HFFc6 (cell line): ENCODE data around the gene SMC1B. TPM values are rescaled to one million over a fixed set of nuclear protein-coding genes. Genes with fewer than 3 reads are reported as not detected.
"Not testable (repeated sequence)": the region's sequence is repeated elsewhere in the genome, so short reads cannot be mapped to it uniquely, and the experiment has no call there.

ENCODE experiments used
- DNase-seq: peaks from one replicate; pipeline ENCODE4 v3.0.0-alpha.2; 2018
- H3K27ac Mint-ChIP-seq: 2 replicates; pipeline ENCODE4 v1.8.0; 2020; ENCODE audit warnings: mild to moderate bottlenecking, mixed read lengths
- H3K27me3 Mint-ChIP-seq: 2 replicates; pipeline ENCODE4 v1.8.0; 2021; ENCODE audit warnings: mild to moderate bottlenecking, moderate library complexity, mixed read lengths; ENCODE audit not compliant: insufficient read depth
- H3K36me3 Mint-ChIP-seq: 2 replicates; pipeline ENCODE4 v1.8.0; 2021; ENCODE audit warnings: low read depth, mixed read lengths
- H3K4me1 Mint-ChIP-seq: 2 replicates; pipeline ENCODE4 v1.8.0; 2020; ENCODE audit warnings: low read depth, mixed read lengths
- H3K4me3 Mint-ChIP-seq: 2 replicates; pipeline ENCODE4 v1.8.0; 2020; ENCODE audit warnings: mild to moderate bottlenecking, moderate library complexity, mixed read lengths
- H3K9me3 Mint-ChIP-seq: 2 replicates; pipeline ENCODE4 v1.8.0; 2020; ENCODE audit warnings: mild to moderate bottlenecking, mixed read lengths
- CTCF ChIP-seq: fragments of 200-600 bp; sonication (generic); IDR thresholded peaks from 2 replicates; pipeline ENCODE4 v1.5.0; 2021; ENCODE audit warnings: antibody characterized with exemption, mild to moderate bottlenecking
- total RNA-seq, 6 experiments: library from RNA; stranded (reverse); fragmentation: NEBNext Ultra II Directional; extraction: Animal tissue kit (Norgen Biotek cat#: 25700); gene quantifications; 2 replicates in 1 of 6; 3 replicates in 5 of 6; pipeline ENCODE4 v1.2.3, GENCODE V29; 2021

The SMC1B gene
- total RNA-seq, 6 experiments from 2014 or later, result 0.06 TPM; not detected in 5

- TF ChIP-seq CTCF, result no peak
- Mint-ChIP-seq H3K27ac (no peak overlapping the region), H3K4me1 (peaks cover 61% of the 10 kb centered on the region), H3K9me3 (no peaks in the 10 kb centered on the region), H3K4me3 (no peak overlapping the region), H3K36me3 (peaks cover 4% of the 10 kb centered on the region; the same call in 1 of the 2 replicates), H3K27me3 (peaks cover 2% of the 10 kb centered on the region)
- DNase-seq, result no peak
Observed at GRCh38 chr22:45448431-45448830, 35.0 kb upstream of the SMC1B start.

- not testable (repeated sequence) for H3K27me3 Mint-ChIP-seq, H3K36me3 Mint-ChIP-seq, H3K4me3 Mint-ChIP-seq, DNase-seq, H3K9me3 Mint-ChIP-seq, H3K27ac Mint-ChIP-seq
- peaks cover 55% of the 10 kb centered on the region for H3K4me1 Mint-ChIP-seq
Observed at GRCh38 chr22:45447596-45447995, 34.2 kb upstream of the SMC1B start.

GRCh38 chr22:45446216-45446615 is 32.8 kb upstream of the SMC1B start:
- H3K36me3 Mint-ChIP-seq, result peaks cover 4% of the 10 kb centered on the region; the same call in 1 of the 2 replicates
- peaks cover 55% of the 10 kb centered on the region for H3K4me1 Mint-ChIP-seq
- H3K27ac Mint-ChIP-seq, result no peak overlapping the region
- no peaks in the 10 kb centered on the region for H3K9me3 Mint-ChIP-seq
- H3K4me3 Mint-ChIP-seq, result no peak overlapping the region
- no peak for TF ChIP-seq CTCF
- peak; percentile 47 for DNase-seq
- peaks cover 5% of the 10 kb centered on the region for H3K27me3 Mint-ChIP-seq

GRCh38 chr22:45445031-45445710 is 31.8 kb upstream of the SMC1B start:
- H3K27me3 Mint-ChIP-seq, result peaks cover 7% of the 10 kb centered on the region
- H3K27ac Mint-ChIP-seq, result no peak overlapping the region
- H3K4me1 Mint-ChIP-seq, result peaks cover 52% of the 10 kb centered on the region
- H3K9me3 Mint-ChIP-seq, result no peaks in the 10 kb centered on the region
- no peak for TF ChIP-seq CTCF
- no peak for DNase-seq
- peaks cover 4% of the 10 kb centered on the region; the same call in 1 of the 2 replicates for H3K36me3 Mint-ChIP-seq
- H3K4me3 Mint-ChIP-seq, result no peak overlapping the region

- Mint-ChIP-seq H3K4me1 (peaks cover 51% of the 10 kb centered on the region), H3K9me3 (no peaks in the 10 kb centered on the region), H3K4me3 (no peak overlapping the region), H3K27ac (no peak overlapping the region), H3K27me3 (peaks cover 7% of the 10 kb centered on the region), H3K36me3 (peaks cover 4% of the 10 kb centered on the region; the same call in 1 of the 2 replicates)
- no peak for DNase-seq
- TF ChIP-seq CTCF, result no peak
Observed at GRCh38 chr22:45444168-45444567, 30.8 kb upstream of the SMC1B start.

- Mint-ChIP-seq H3K27me3 (peaks cover 7% of the 10 kb centered on the region), H3K4me3 (no peak overlapping the region), H3K36me3 (peaks cover 4% of the 10 kb centered on the region; the same call in 1 of the 2 replicates), H3K4me1 (peaks cover 51% of the 10 kb centered on the region), H3K9me3 (no peaks in the 10 kb centered on the region), H3K27ac (no peak overlapping the region)
- no peak for DNase-seq
- no peak for TF ChIP-seq CTCF
Observed at GRCh38 chr22:45442116-45442515, 28.7 kb upstream of the SMC1B start.
